Kidney (tissue), 14 donors: Measurements from ENCODE around the gene DOCK6. TPM values are rescaled to one million over a fixed set of nuclear protein-coding genes. Genes with fewer than 3 reads are reported as not detected.

Experiments used
- DNase-seq, 5 donors: peaks; one replicate each; pipeline ENCODE4 v3.0.0-alpha.2; 2013 to 2020
- FAIRE-seq: peaks from 2 replicates; lab custom pipeline; 2012; peaks lifted over from hg19 to GRCh38; lab: Jason Lieb, UNC
- H3K27ac ChIP-seq, 2 donors: one replicate each; pipeline ENCODE4 v1.7.0; 2013; ENCODE audit warnings: low read depth in 2 of 2, low read length in 2 of 2, inconsistent platforms in 1 of 2
- H3K27me3 ChIP-seq: one replicate; pipeline ENCODE4 v1.7.1; 2013; ENCODE audit warnings: low read length, inconsistent platforms; ENCODE audit not compliant: control insufficient read depth, insufficient read depth
- H3K36me3 ChIP-seq, 3 donors: one replicate each; pipeline versions ENCODE4 v1.7.0 to v1.7.1; 2013; ENCODE audit warnings: low read length in 3 of 3, control low read depth in 1 of 3, inconsistent platforms in 1 of 3; ENCODE audit not compliant: insufficient read depth in 3 of 3, control insufficient read depth in 2 of 3
- H3K4me1 ChIP-seq, 3 donors: one replicate each; pipeline versions ENCODE4 v1.7.0 to v1.7.1; 2013; ENCODE audit warnings: low read length in 3 of 3, inconsistent platforms in 1 of 3, low read depth in 1 of 3; ENCODE audit not compliant: control insufficient read depth in 2 of 3, insufficient read depth in 2 of 3
- H3K4me3 ChIP-seq, 3 donors: one replicate each; pipeline versions ENCODE4 v1.7.0 to v1.8.1; 2013; ENCODE audit warnings: low read length in 3 of 3, control low read depth in 1 of 3, inconsistent platforms in 1 of 3
- H3K9ac ChIP-seq, 3 donors: one replicate each; pipeline versions ENCODE4 v1.7.0 to v1.7.1; 2013; ENCODE audit warnings: low read length in 3 of 3, control low read depth in 1 of 3, inconsistent platforms in 1 of 3
- H3K9me3 ChIP-seq, 3 donors: one replicate each; pipeline versions ENCODE4 v1.7.0 to v1.7.1; 2013; ENCODE audit warnings: low read length in 3 of 3, control low read depth in 1 of 3, inconsistent platforms in 1 of 3; ENCODE audit not compliant: control insufficient read depth in 2 of 3, insufficient read depth in 1 of 3
- CTCF ChIP-seq: IDR thresholded peaks from 3 replicates; pipeline ENCODE4 v1.5.1; 2012; ENCODE audit warnings: mild to moderate bottlenecking, moderate library complexity, borderline replicate concordance; ENCODE audit not compliant: insufficient read depth; ENCODE audit errors: extremely low read depth
- intact Hi-C: fragments of 100-400 bp; cut with DNase I; formaldehyde crosslinking; loops from one replicate; pipeline ENCODE4 v1.11.1; 2022
- polyA plus RNA-seq: library from polyadenylated mRNA; stranded (reverse); fragments of 350-450 nt; fragmentation: Illumina TruSeq; extraction: RNeasy Lipid Tissue Mini Kit (QIAGEN cat#74804); gene quantifications from one replicate; pipeline ENCODE4 v1.2.3, GENCODE V29; 2014; ENCODE audit warnings: low read depth, low replicate concordance; ENCODE audit not compliant: insufficient read depth
- total RNA-seq: library from RNA; stranded (reverse); fragmentation: NEBNext Ultra II Directional; extraction: Animal tissue kit (Norgen Biotek cat#: 25700); gene quantifications from one replicate; pipeline ENCODE4 v1.2.1, GENCODE V29; 2021
- donor health status: control.
- donor health status: control.
- donor health status: control.
- donor health status: control.
- donor health status: control.
- donor health status: DM: yes; HTN: yes; CAD: no.
- donor health status: Normal renal cell carcinoma (clear cell type).

The DOCK6 gene
- total and polyA plus RNA-seq, 2 donors from 2014 or later, result 45.8 to 112 TPM

- Histone ChIP-seq H3K27ac (peak overlapping the region in 1 of 2 donors; percentile 40), H3K27me3 (no peaks in the 10 kb centered on the region), H3K4me1 (peaks cover 0 to 9% (median 0%) of the 10 kb centered on the region in 3 donors), H3K36me3 (peaks cover 0 to 30% (median 9%) of the 10 kb centered on the region in 3 donors), H3K9me3 (no peaks in the 10 kb centered on the region), H3K9ac (no peak overlapping the region), H3K4me3 (no peak overlapping the region)
- DNase-seq (no peak), FAIRE-seq (no peak)
- intact Hi-C loops, result no loop called here
- no peak for TF ChIP-seq CTCF
Observed at GRCh38 chr19:11248852-11249251, 13.5 kb downstream of the DOCK6 start.

- intact Hi-C loops, result no loop called here
- no peaks in the 10 kb centered on the region for H3K9me3 ChIP-seq
- H3K4me3 ChIP-seq, result no peak overlapping the region
- TF ChIP-seq CTCF, result no peak
- FAIRE-seq (no peak), DNase-seq (no peak)
- H3K9ac ChIP-seq, result no peak overlapping the region
- H3K27me3 ChIP-seq, result no peaks in the 10 kb centered on the region
- H3K27ac ChIP-seq, result peak overlapping the region; percentile 65 to 66
- H3K36me3 ChIP-seq, result peaks cover 0 to 31% (median 9%) of the 10 kb centered on the region in 3 donors
- H3K4me1 ChIP-seq, result peaks cover 0 to 12% (median 0%) of the 10 kb centered on the region in 3 donors
Observed at GRCh38 chr19:11247934-11248333, 14.4 kb downstream of the DOCK6 start.

- FAIRE-seq (no peak), DNase-seq (peak in 2 of 5 donors; percentile 34 to 90)
- Histone ChIP-seq H3K36me3 (peaks cover 0 to 32% (median 9%) of the 10 kb centered on the region in 3 donors), H3K4me3 (no peak overlapping the region), H3K9me3 (no peaks in the 10 kb centered on the region), H3K9ac (no peak overlapping the region), H3K27me3 (no peaks in the 10 kb centered on the region), H3K27ac (peak overlapping the region; percentile 65 to 66), H3K4me1 (peaks cover 0 to 10% (median 0%) of the 10 kb centered on the region in 3 donors)
- intact Hi-C loops, result no loop called here
- no peak for TF ChIP-seq CTCF
Observed at GRCh38 chr19:11247391-11247790, 14.9 kb downstream of the DOCK6 start.

- TF ChIP-seq CTCF, result no peak
- peaks cover 0 to 27% (median 9%) of the 10 kb centered on the region in 3 donors for H3K36me3 ChIP-seq
- H3K27me3 ChIP-seq, result no peaks in the 10 kb centered on the region
- H3K9me3 ChIP-seq, result no peaks in the 10 kb centered on the region
- intact Hi-C loops, result no loop called here
- no peak overlapping the region for H3K9ac ChIP-seq
- no peak overlapping the region for H3K4me3 ChIP-seq
- DNase-seq (no peak), FAIRE-seq (no peak)
- H3K27ac ChIP-seq, result no peak overlapping the region
- H3K4me1 ChIP-seq, result peaks cover 0 to 7% (median 0%) of the 10 kb centered on the region in 3 donors
Observed at GRCh38 chr19:11246941-11247340, 15.4 kb downstream of the DOCK6 start.
